ENCODE data around the gene APOL2.
A peak's percentile ranks its signal among the peaks of the same experiment; 100 is the strongest.
"Not testable (repeated sequence)": the region's sequence is repeated elsewhere in the genome, so short reads cannot be mapped to it uniquely, and the experiment has no call there.

Gene APOL2

GRCh38 chr22:36220451-36220921 lies 18.8 kb downstream of the APOL2 start:
- no peak for DNase-seq

- DNase-seq: no peak
Measured at GRCh38 chr22:36218648-36219193, 20.6 kb downstream of the APOL2 start.

GRCh38 chr22:36215981-36216380 lies 23.3 kb downstream of the APOL2 start:
- no peak for DNase-seq

- DNase-seq: no peak
Measured at GRCh38 chr22:36213586-36213985, 25.7 kb downstream of the APOL2 start.

GRCh38 chr22:36212901-36213300 lies 26.4 kb downstream of the APOL2 start:
- peak; percentile 62 for DNase-seq

GRCh38 chr22:36211237-36211861 lies 28.0 kb downstream of the APOL2 start:
- DNase-seq: peak; percentile 81

GRCh38 chr22:36210224-36210623 lies 29.1 kb downstream of the APOL2 start:
- DNase-seq: no peak

GRCh38 chr22:36209488-36209908 lies 29.8 kb downstream of the APOL2 start:
- not testable (repeated sequence) for DNase-seq

- no peak for DNase-seq
Measured at GRCh38 chr22:36208914-36209313, 30.4 kb downstream of the APOL2 start.

- no peak for DNase-seq
Measured at GRCh38 chr22:36208162-36208765, 31.1 kb downstream of the APOL2 start.

GRCh38 chr22:36206255-36206654 lies 33.1 kb downstream of the APOL2 start:
- no peak for DNase-seq

- DNase-seq: not testable (repeated sequence)
Measured at GRCh38 chr22:36205573-36205972, 33.8 kb downstream of the APOL2 start.

GRCh38 chr22:36204632-36205015 lies 34.7 kb downstream of the APOL2 start:
- DNase-seq: no peak

GRCh38 chr22:36204001-36204631 lies 35.2 kb downstream of the APOL2 start:
- no peak for DNase-seq

GRCh38 chr22:36203441-36203840 lies 35.9 kb downstream of the APOL2 start:
- DNase-seq: not testable (repeated sequence)

- not testable (repeated sequence) for DNase-seq
Measured at GRCh38 chr22:36202906-36203305, 36.4 kb downstream of the APOL2 start.

GRCh38 chr22:36201630-36202319 lies 37.6 kb downstream of the APOL2 start, which contains the start of gene APOL4:
Gene APOL4, minus strand, starts transcription at chr22:36201809. Its CDS starts 75 bp downstream, at chr22:36201734.
- DNase-seq: peak; percentile 87

- DNase-seq: not testable (repeated sequence)
Measured at GRCh38 chr22:36201025-36201424, 38.3 kb downstream of the APOL2 start.

GRCh38 chr22:36199001-36199551 lies 40.3 kb downstream of the APOL2 start:
- no peak for DNase-seq

- no peak for DNase-seq
Measured at GRCh38 chr22:36198536-36198935, 40.8 kb downstream of the APOL2 start.

- DNase-seq: peak; percentile 69
Measured at GRCh38 chr22:36197514-36198146, 41.7 kb downstream of the APOL2 start.

GRCh38 chr22:36197065-36197440 lies 42.3 kb downstream of the APOL2 start:
- DNase-seq: peak; percentile 44
